AG08396 (cell line): ENCODE results near the gene EEF1E1.
A peak's percentile ranks its signal among the peaks of the same experiment; 100 is the strongest.

Experiments
- DNase-seq: peaks from one replicate; pipeline ENCODE4 v3.0.0; 2012; ENCODE audit warnings: low spot score, mixed read lengths

The EEF1E1 gene

DNA sequence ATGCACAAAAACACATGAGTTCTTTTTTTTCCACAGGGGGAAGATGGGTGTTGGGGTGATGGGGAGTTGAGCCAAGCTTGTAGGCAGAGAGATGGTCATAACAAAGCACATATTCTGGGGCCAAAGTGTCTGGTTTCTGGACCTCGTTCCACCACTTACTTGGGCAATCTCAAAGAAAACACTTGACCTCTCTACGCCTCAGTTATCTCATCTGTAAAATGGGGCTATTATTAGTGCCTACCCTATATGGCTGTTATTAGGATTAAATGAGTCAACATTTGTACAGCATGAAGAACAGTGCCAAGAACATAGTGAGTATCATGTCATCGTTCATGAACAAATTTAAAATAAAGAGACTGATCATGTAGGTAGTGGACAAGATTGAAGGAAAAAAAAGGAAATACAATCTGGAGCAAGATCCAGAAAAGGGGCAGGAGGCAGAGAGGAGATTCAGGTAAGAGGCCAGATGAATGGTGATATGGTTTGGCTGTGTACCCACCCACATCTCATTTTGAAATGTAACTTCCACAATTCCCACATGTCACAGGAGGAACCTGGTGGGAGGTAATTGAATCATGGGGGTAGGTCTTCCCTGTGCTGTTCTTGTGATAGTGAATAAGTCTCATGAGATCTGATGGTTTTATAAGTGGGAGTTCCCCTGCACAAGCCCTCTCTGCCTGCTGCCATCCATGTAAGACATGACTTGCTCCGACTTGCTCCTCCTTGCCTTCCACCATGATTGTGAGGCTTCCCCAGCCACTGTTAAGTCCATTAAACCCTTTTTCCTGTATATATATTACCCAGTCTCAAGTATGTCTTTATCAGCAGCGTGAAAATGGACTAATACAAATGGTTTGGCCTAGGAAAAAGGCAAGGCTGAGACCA is 14.2 kb downstream of the EEF1E1 start:
- DNase-seq, result no peak

DNA sequence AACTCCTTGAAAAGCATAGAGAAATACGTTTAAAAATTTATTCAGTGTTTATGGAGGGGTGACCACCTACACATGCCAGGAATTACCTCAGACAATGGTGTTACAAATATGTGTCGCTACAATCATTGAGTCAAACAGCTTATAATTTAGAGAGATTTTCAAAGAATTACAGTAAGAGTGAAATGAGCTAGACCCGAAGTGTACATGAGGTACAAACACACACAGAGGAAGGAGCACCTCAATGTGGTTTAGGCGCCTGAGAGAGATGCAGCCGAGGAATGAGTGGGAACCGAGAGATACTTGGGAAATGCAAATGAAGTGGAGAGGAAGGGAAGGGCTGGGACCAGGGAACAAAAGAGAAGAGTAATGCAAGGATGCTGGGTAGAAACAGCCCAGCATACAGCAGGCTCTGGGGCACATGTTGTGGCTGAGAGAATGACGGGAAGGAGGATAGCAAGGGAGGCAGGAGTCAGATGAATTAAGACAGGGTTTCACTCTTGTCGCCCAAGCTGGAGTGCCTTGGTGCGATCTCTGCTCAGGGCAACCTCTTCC is 15.5 kb downstream of the EEF1E1 start:
- DNase-seq, result no peak

DNA sequence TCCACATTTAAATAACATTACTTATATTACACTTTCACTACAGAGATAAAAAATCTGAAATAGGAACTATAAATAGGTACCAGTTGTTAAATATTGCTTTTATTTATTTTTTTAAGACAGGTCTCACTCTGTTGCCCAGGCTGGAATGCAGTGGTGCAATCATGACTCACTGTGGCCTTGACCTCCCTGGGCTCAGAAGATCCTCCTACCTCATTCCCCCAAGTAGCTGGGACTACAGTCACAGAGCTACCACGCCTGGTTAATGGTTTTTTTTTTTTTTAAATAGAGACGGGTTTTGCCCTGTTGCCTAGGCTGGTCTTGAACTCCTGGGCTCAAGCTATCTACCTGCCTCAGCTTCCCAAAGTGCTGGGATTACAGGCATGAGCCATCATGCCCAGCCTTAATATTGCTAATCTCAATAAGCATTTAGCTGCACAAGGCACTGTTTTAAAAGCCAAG is 17.3 kb downstream of the EEF1E1 start:
- no peak for DNase-seq

DNA sequence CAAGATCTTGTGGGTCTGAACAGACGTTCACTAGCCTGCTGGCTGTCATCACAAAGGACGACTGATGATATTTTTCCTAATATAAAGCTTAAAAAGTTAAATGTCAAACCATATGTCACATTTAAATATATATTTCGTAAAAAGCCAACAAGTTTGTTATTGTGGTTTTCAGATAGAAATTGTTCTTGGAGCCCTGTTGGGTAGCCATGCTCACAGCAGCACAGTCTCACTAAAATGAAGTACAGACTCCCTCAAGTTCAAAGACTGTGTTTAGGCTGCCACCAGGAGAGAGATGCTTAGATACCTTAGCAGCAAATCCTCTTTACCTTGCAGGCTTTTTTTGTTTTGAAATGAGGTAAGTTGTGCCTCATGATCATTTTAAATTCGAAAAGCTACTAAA is 17.8 kb downstream of the EEF1E1 start:
- DNase-seq, result no peak

DNA sequence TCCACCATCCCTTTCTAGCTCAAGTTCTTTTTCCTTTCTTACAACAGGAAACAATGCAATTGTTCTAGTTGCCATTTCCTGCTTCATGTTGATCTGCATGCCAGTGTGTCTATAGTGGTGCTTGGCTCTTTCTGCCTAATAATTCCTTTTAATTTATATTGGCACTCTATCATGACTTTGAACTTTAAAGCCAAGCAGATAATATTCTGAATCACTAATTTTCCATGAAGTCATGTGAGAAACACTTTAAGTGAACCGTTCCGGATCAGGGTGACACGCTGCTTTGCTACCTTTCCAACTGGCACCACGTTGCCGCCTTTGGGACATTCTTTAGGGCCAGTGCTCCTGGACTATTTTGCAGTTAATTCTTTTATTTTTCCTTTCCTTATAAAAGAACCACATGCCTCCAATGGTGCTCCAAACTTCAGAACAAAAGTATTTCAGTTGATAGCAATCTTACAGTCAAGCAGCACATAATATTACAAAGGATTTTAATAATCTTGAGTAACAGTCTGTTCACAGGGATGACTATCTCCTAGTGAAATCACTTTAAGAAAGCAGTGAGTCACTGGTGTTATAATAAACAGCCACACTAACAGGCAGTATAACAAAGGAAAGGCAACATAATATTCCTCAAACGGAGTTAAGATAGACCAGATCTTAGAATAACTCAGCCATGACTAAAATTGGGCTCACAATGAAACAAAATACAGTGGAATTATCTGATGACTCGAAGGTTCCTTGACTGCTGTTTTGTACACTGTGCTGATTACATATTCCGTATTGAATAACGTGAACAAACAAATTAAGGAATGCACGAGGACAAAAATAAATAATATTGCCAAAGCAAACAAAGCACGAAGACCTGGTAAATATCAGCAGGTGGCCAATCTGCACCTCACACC is 19.1 kb downstream of the EEF1E1 start:
- peak; percentile 49 for DNase-seq

DNA sequence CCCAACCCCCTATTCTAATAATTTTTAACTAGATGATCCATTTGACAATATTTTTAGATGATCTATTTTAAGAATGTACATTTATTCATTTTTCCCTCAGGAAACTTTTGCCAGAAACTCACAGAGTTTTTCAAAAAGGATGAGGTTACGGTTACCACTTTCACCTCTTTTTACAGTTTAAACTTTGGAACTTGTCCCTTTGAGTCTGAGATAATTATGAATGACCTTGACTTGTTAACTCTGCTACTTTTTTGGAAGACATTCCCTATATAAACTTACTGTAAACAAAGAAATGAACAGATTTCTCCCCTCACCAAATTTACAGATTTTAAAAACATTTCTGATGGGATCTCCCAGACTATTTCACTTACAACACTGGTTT is 19.8 kb downstream of the EEF1E1 start:
- no peak for DNase-seq

DNA sequence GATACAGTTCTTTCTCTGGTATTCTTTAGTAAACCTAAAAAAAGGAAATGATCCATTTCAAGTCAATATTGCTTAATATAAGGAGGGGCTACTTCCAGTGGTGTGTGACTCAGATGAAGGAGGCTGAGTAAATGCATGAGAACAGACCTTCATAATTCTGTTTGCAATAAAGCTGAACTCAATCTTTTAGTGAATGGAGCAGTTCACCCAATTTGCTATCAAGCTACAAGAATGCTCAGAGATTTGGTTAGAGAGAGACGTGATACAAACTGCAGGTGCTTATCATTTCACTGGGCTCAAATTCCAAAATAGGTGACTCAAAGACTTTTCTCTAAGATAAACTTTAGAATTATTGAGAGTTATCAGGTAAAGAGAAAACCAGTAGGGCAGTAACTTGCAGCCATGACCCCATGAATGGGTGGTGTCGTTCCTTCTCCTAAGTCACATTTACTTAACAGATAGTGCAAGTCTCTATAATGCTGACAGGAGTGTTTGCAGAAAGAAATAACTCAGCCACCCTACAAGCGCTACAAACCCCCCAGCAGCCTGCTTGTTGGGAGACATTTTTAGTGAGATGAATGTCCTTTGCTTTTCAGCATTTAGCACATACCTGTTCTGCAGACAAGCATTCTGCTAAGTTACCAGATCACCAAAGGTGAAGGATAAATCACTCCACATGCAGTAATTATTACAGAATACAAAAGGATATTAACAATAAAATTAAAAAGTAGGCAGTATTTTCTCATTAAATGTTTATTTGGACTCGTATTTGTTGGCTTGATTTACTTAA is 21.8 kb downstream of the EEF1E1 start:
- DNase-seq, result peak; percentile 32

DNA sequence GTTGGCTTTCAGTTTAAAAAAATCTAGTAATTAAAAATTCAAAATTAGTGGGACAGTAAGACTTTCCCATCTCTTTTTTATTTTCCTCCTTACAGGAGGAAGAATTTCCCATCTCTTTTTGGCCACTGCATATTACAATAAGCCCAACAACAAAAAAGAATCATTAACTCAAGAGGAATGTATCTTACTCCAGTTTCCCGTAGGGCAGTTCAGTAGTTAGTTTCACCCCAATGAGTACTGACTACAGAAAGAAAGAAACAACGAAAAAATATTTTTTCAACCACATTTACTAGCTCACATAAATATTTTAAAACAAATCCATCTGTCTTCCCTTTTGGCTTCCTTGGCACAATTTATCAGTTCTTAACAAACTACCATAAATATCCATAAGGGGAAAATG is 23.2 kb downstream of the EEF1E1 start:
- no peak for DNase-seq

DNA sequence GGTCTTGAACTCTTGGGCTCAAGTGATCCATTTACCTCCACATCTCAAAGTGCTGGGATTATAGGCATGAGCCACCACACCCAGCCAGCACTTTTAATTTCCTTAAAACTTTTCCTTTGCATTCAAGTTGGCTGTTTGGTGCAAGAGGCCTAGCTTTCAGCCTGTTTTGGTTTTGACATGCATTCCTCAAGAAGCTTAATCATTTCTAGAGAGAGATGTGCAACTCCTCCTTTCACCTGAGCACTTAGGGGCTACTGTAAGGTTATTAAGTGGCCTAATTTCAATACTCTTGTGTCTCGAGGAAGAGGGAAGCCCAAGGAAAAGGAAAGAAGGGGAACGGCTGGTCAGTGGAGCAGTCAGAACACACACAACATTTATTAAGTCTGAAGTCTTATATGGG is 24.4 kb downstream of the EEF1E1 start:
- no peak for DNase-seq

DNA sequence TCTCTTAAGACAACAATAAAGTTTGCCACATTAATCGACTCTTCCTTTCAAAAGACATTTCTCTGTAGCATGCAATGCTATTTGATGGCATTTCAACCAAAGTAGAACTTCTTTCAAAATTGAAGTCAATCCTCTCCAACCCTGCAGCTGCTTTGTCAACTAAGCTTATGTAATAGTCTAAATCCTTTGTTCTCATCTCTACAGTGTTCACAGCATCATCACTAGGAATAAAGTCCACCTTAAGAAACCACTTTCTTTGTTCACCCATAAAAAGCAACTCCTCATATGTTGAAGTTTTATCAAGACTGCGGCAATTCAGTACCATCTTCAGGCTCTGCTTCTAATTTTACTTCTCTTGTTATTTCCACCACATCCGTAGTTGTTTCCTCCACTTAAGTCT is 26.6 kb downstream of the EEF1E1 start:
- no peak for DNase-seq

DNA sequence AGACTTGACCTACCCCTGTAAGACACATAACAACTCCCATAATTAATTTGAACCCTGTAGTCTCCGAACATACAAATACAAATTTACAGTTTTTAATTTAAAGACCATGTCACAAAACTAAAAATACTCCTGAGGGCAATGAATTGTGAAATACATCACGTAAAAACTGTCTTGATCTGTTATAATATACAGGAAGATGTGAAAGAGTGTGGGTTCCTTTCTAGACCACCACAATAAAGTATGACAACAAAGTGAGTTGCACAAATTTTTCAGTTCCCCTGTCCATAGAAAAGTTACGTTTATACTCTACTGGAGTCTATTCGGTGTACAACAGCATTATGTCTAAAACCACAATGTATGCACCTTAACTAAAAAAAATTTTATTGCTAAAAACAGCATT is 27.2 kb downstream of the EEF1E1 start:
- DNase-seq, result no peak

DNA sequence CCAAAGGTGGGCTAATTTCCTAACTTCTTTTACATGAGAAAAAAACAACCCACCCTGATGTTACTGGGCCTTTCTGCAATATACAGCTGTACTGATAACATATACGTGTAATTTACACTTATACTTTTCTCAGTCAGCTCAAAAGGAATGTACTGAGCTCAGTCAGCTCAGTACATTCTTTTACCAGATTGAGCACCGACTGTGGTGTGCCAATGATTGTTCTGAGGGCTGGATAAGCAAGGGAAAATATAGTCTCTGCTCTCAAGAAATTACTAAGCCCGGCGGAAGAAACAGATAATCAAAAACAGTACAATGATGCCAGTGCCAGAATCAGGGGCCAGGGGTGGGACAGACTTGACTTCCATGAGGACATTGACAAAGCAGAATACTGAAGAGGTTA is 28.1 kb downstream of the EEF1E1 start:
- DNase-seq, result no peak

DNA sequence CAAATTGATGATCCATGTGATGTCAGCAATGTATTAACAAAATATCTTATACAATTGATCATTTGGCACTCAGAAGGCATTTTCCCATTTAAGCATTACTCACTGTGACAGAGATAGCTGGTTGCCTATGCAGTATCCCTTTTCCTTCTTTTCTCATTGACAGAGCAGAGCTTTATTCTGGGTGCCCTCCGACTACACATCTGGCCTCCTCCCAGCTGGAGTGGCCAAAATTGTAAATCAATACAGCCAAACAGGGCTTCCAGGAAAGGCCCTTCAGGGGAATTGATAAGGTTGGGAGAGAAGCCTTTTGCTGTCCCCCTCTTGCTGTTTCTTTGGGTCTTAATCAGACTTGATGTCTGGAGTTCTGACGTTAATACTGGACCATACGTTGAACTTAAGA is 28.6 kb downstream of the EEF1E1 start:
- DNase-seq, result no peak

DNA sequence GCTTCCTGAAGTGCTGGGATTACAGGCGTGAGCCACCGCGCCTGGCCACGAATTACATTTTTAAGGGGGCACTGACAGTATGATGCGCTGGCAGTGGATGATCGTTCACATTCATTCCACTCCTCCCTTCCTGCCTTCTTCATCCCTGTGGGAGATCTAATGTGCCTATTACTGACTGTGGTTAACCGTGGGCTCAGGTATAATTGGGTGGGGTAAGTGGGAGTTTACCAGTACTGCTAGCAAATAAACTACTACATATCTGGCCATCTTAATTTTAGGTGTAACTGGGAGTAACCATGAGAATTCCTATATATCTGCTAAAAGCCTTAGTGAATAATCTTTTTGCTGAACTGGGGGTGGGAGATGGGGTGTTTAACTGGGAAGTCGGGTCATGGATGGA is 31.6 kb downstream of the EEF1E1 start:
- no peak for DNase-seq

DNA sequence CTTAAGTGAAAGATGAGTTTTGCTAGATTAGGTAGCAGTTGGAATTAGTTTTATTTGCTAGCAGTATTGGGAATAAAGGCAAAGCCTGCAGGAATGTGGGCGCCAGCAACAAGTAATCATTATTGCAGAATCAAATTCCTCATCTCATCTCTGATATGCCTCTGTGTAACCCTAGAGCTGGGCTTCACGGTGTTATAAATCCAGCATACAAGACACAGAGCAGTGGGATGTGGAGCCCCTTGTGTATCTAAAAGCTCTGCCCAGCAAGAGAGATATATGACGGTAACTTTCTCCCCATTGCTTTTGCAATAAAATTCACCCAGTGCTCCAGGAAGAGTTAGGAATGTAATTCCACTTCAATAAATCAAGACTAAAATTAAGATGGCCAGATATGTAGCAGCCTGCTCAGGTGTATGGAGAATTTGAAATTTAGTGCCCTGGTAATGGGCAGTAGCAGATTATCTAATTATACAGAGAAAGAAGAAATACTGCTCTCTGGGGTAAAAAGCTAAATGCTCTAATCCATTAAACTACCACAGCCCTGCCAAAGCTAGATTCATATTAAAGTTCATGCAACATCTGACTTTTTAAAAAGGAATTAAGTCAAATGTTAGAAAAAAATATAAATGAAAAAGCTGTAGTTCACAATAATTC is 32.6 kb downstream of the EEF1E1 start:
- DNase-seq, result no peak

DNA sequence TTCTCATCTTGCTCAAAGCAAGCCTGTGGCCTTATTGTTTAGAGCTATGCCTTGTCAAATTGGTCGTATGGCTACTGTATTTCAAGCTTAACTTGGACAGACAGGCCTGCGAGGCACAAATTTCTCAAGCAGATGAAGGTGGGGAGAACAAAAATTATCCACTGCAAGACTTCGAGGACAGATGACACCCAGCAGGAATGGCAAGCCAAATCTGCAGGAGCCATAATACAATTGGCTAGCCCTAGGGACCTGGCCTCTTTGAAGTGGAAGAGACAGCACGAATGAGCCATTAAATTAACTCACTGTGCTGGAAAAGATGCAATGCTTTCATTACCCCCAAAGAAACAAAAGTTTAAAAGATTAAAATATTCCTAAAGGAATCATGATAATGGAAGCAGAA is 33.2 kb downstream of the EEF1E1 start:
- no peak for DNase-seq

DNA sequence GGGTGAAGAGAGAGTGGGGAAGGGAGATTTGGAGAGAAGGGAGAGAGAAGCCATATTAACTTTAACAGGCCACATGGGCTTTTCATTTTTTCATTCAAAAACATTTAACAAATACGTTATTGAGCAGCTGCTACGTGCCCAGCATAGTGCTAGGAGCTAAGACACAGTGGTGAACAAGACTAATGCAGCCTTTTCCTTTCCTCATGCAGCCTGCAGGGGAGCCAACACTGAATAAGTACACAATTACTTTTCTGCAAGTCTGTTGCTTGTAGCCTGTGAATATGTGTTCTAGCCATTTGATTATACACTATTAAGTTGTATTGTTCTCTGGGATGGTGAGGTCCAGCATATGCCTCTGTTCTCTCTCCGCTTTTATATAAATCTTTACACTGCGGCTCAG is 36.2 kb downstream of the EEF1E1 start:
- no peak for DNase-seq

DNA sequence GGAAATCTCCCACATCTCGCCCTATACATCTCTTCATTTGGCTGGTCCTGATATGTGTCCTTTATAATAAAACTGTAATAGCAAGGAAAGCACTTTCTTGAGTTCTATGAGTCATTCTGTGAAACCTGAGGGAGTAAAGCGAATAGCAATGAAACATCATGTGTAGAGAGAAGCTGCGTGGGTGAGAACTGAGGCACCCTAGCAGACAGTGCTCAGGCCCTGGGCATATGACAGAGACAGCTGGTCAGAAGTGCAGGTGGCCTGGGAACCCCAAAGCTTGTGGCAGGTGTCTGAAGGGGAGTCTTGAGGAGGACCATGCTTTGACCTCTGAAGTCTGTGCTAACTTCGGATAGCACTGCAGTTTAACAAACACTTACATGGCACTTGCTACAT is 36.8 kb downstream of the EEF1E1 start:
- no peak for DNase-seq

DNA sequence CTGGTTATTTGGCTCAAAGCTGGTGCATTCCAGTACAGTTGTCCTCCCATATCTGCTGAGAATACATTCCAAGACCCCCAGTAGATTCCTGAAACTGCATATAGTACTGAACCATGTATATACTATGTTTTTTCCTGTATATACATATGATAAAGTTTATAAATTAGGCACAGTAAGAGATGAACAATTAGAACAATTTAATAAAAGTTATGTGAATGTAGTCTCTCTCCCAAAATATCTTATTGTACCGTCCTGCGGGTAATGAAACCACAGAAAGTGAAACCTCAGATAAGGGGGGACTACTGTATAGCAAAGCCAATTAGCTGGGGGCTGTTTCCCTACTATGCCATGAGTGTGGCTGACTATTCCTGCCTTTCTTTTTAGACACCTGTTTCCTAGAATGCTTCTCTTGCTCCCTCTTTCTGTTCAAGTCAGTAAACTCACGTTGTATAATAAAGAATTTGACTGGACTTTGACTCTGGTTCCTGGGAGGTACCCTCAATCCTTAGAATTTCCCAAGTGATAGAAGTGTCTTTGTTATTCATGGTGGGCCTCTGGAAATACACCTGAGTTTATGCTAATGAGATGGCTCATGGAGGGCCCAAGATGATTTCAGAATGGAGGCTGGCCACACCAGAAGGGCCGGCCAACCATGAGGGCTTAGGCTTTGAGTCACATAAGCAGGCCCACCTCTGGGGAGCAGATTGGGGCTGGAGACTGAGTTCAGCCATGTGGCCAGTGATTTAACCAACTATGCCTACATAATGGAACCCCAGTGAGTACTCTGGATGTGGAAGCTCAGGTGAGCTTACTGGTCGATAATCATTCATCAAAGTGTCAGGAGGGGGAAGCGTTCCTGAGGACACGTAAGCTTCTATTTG is 37.5 kb downstream of the EEF1E1 start:
- DNase-seq, result no peak
